TTC549 (cell line): ENCODE data around the gene GJB2.
"Not testable (repeated sequence)": the region's sequence is repeated elsewhere in the genome, so short reads cannot be mapped to it uniquely, and the experiment has no call there.

ENCODE experiments used
- FAIRE-seq: peaks from 2 replicates; lab custom pipeline; 2012; peaks lifted over from hg19 to GRCh38; lab: Jason Lieb, UNC

The GJB2 gene

GRCh38 chr13:20165417-20166257, 27.1 kb downstream of the GJB2 start:
- no peak for FAIRE-seq

DNA sequence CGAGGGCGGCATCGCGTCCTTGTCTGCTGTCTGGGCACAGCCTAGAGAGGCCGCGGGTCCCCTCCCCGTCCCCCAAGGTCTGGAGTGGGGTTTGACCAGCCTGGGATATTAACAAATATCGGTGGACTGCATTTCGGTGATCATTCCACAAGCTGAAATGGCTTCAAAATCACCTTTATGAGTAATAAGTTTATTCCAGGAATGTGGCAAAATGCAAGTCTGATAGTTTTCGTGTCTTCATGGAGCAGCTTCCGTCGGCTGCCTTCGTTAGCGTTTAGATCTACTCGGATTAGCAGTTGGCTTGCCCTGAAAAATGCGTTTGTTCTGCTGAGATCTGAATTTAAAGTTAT, 30.8 kb downstream of the GJB2 start:
- FAIRE-seq: no peak

DNA sequence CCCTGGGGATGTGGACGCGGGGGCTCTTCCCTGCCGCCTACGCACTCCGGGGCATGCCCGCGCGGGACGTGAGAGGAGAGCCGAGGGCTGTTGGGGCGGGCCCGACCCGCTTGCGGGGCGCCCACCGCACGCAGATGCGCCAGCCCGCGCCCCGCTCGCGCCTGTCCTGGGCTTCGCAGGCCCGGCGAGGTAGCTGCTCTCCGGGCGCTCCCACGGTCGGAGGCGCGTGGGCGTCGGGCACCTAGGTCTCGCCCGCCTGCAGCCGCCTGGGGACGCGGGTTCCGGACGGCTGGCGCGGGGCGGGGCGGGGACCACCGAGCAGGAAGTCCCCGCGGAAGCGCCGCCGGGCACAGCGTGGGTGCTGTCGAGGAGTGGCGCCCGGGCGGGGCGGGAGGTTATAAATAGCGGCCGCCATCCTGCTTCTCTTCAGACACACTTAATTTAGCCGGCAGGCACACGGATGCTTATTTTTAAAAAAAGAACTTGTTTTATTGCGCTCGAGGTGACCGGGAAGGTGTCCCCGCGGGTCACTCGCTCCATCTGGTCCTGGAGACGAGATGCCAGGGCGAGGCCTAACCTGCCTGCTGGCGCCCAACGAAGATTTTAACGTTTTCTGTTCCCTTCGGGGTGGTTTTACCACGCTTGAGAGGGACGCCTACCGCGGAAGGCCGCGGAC, 31.3 kb downstream of the GJB2 start:
- FAIRE-seq: no peak

GRCh38 chr13:20160306-20161274, 32.1 kb downstream of the GJB2 start, which contains the start of gene GJA3:
Gene GJA3, minus strand, starts transcription at chr13:20161052. Its CDS starts 17,764 bp downstream, at chr13:20143288.
- FAIRE-seq: no peak

DNA sequence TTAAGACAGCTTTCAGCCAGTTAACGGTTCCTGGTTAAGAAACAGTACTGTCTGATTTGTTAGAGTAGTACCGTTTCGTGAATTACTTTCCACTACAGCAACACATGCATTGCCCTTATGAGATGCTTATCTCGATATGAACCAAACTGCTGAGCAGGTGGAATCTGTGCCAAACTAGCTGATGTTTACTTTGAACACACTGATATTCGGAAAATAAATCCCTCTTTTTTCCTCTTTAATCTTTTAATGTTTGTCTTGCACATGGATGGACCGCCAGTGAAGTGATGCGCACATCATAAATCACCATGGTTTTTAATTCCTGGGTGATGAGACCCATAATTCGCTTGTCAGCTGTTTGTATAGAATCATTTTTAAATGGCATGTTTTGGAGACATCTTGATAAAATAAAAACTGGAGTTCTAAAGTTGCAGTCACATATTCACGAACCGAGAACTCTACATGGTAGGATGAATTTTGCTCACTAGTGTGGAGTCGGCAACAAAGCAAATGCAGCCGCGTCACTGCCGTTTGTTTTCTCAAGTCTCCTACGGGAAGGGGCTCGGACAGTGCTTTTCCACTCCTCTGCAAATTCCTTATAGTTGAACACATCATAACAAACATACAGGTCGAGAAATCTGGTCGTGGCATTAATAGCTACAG, 33.0 kb downstream of the GJB2 start:
- no peak for FAIRE-seq

- no peak for FAIRE-seq
These were observed 35.5 kb downstream of the GJB2 start for GRCh38 chr13:20157151-20157796.

- no peak for FAIRE-seq
These were observed 36.0 kb downstream of the GJB2 start for GRCh38 chr13:20156702-20157101.

GRCh38 chr13:20153290-20153689, 39.4 kb downstream of the GJB2 start:
- FAIRE-seq: not testable (repeated sequence)

DNA sequence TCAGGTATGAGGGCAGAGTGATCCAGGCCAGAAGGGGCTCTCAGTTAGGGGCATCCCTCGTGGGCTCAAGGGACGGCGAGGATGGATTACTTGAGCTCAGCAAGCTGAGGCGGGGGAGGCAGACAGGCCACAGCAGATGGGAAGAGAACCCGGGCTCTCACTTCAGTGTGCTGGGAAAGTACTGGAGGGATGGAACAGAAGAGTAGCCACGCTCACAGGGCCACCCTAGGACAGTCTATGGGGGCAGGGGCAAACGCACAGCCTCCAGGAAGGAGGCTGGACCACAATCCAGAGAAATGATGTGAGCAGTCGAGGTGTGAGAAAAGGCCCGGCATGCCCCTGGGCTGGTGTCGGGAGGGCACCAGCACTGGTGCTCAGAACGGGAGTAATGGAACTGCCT, 41.1 kb downstream of the GJB2 start:
- FAIRE-seq: no peak

- no peak for FAIRE-seq
These were observed 41.7 kb downstream of the GJB2 start for GRCh38 chr13:20151016-20151415.

DNA sequence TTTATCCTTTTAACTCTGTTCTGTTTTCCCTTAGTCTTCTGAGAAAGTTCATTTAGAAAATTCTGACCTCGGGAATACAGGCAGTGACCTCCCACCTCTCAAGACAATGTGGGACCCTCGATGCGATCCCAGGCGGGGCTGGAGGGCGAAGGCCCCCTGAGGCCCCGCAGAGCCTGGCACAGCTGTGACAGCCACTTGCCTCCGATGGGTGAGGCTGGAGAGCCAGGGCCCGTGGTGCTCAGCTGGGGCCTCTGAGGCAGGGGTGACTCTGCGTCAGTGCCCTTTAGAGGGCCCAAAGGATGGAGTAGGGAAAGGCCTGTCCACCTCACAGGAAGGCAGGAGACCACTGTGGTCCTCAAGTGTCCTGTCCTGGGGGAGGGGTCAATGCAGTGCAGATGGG, 42.2 kb downstream of the GJB2 start:
- no peak for FAIRE-seq

DNA sequence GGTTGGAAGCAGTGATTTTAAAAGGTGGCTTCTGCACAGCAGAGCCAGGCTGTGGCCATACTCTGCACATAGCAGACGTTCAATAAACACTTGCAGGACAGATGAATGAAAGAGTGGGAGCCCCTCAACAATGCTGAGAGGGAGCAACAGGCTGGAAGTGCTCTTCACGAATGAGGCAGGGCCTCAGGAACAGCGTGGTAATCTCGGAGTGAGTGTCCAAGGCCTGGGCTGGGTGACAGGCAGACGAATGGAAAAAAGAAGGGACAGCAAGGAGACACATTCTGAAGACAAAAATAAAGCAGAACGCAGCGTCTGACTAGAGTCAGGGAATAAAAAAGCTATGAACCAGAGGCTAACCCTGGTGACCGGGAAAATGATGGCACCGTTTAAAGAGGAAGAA, 43.0 kb downstream of the GJB2 start:
- no peak for FAIRE-seq

DNA sequence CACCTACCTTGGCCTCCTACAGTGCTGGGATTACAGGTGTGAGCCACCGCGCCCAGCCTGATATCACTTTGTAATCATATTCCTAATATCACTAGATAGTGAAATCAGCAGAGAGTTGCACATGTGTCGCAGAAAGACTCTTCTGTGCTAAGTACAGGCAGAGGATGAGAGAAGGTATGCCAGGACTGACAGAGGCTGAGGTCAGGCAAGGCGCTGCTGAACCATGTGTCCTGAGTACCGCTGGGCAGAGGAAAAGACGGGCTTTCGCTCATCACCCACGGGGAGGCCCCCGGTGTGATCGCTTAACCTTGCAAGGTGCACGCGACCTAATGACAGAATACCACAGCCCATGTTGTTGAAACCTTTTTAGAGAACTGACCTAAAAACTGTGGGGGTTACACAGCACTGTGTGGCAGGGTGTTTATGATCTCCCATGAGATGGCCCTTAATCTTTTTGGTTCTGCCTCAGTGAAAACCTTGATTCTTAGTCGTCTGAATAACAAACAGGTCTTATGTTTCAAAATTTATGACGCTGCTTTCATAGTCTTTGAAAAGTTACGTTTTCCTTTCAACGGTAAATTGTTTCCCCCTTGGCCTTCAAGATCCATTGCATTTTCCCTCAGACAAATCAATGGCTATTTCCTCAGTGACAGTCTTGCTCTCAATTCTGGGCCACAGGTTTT, 44.1 kb downstream of the GJB2 start:
- FAIRE-seq: no peak

DNA sequence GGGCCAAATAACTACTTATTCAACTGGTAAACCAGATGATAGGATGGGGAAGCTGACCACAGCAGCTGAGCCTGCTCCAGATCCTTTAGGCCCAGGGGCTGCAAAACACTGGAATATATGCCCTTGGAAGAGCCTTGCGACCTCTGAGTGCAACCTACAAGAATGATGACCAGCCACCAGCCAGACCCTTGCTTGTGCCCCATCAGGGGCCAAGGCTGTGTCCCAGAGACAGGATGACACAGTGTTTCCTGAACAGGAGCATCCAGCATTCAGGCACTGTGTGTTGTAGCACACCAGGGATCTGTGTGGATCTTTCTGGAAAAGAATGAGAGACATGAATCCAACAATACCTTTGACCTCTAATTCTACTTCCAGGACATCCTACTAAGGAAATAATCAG, 46.4 kb downstream of the GJB2 start:
- no peak for FAIRE-seq

GRCh38 chr13:20145521-20145920, 47.2 kb downstream of the GJB2 start:
- FAIRE-seq: no peak

DNA sequence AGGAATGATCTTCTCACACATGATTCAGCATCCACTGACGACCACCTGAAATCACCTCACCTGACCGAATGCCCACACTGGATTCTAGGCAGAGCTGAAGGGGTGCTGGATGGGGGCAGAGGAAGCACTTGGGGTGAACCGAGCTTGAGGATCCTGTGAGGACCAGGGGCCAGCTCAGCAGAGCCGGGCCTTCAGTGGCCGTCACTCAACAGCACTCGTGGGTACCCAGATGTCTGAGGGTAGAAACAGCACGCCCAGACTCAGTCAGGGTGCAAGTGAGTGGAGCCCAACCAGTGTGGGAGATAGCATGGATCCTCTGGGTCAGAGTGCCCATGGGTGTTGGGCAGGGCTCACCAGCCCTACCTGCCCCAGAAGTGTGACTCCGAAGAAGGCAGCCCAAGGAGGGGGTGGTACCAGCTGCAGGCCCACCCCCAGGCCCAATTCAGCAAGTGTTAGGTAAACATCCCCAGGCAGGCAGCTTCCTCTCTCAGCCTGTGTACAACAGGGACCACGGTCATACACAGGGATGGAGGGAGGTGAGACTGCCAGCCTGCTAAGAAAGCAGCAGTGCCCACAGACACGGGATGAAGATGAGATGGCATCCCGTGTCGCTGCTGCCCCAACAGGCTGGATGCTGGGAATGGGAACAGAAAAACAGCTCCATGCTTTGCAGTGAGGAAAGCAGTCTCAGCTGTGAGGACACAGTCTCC, 48.4 kb downstream of the GJB2 start:
- no peak for FAIRE-seq

GRCh38 chr13:20142927-20143480, 49.7 kb downstream of the GJB2 start:
- no peak for FAIRE-seq

GRCh38 chr13:20142023-20142926, 50.5 kb downstream of the GJB2 start:
- FAIRE-seq: no peak
